GM19240 (cell line): ENCODE results near the gene PLAAT4.
"Not testable (repeated sequence)": the region's sequence is repeated elsewhere in the genome, so short reads cannot be mapped to it uniquely, and the experiment has no call there.

ENCODE experiments used
- DNase-seq: peaks from one replicate; pipeline ENCODE4 v3.0.0; 2011; ENCODE audit warnings: low spot score; ENCODE audit not compliant: insufficient read length

PLAAT4 gene

DNA sequence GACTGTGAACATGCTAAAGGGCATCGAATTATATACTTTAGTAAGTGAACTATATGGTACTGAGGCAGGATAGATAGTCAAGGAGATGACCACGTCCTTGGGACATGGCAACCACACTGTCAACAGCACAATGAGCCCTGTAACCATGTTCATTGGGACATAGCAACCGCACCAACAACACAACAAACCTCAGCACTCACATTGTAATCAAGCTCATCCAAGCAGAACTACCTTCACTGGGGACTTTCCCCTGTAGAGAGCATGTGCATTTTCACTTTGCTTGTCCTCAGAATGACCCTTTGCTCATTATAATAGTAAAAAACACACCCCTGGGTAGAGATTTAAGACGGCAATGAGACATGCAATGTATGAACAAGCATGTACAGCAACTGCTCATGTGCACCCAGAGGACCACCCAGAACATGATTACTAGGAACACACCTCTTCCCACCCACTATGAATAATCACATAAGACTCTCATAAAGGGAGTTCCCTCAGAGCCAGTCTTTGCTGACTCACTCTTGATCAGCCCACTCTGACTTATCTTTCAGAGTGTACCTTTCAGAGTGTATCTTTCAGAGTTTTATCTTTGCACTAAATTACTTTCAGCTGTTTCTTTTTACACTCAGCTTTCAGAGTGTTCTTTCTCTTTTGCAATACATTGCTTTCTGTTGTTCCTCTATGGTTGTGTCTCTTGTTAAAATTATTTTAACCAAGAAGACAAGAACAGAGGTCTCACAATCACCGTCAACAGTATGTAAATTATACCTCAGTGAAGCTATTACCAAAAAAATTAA is 30.6 kb downstream of the PLAAT4 start:
- DNase-seq: no peak

DNA sequence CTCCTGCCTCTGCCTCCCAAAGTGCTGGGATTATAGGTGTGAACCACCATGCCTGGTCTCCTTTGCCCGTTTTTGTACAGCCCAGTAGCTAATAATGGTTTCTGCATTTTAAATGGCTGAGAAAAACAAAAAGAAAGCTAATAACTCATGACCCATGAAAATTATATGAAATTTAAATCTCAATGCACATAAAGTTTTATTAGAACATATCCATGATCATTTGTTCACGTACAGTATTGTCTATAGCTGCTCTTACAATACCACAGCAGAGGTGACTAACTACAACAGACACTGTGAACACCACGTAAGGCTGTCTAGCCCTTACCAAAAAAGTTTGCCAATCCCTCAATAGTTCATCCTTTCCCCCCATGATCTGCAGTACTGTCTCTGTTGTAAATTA is 33.0 kb downstream of the PLAAT4 start:
- DNase-seq: no peak

DNA sequence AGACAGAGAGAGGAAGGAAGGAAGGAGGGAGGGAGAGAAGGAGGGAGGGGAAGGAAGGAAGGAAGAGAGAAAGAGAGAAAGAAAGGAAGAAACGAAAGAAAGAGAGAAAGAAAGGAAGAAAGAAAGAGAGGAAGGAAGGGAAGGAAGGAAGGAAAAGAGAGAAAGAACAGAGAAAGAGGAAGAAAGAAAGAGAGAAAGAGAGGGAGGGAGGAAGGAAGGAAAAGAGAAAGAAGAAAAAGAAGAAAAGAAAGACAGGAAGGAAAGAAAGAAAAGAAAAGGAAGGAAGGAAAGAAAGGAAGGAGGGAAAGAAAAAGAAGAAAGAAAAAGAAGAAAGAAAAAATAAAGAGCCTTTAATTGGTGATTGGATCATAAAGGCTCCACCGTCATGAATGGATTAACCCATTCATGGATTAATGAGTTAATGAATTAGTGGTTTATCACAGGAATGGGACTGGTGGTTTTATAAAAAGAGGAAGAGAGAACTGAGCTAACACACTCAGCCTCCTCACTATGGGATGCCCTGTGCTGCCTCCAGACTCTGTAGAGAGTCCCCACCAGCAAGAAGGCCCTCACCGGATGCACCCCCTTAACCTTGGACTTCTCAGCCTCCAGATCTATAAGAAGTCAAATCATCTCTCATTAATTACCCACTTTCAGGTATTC is 35.5 kb downstream of the PLAAT4 start:
- no peak for DNase-seq

DNA sequence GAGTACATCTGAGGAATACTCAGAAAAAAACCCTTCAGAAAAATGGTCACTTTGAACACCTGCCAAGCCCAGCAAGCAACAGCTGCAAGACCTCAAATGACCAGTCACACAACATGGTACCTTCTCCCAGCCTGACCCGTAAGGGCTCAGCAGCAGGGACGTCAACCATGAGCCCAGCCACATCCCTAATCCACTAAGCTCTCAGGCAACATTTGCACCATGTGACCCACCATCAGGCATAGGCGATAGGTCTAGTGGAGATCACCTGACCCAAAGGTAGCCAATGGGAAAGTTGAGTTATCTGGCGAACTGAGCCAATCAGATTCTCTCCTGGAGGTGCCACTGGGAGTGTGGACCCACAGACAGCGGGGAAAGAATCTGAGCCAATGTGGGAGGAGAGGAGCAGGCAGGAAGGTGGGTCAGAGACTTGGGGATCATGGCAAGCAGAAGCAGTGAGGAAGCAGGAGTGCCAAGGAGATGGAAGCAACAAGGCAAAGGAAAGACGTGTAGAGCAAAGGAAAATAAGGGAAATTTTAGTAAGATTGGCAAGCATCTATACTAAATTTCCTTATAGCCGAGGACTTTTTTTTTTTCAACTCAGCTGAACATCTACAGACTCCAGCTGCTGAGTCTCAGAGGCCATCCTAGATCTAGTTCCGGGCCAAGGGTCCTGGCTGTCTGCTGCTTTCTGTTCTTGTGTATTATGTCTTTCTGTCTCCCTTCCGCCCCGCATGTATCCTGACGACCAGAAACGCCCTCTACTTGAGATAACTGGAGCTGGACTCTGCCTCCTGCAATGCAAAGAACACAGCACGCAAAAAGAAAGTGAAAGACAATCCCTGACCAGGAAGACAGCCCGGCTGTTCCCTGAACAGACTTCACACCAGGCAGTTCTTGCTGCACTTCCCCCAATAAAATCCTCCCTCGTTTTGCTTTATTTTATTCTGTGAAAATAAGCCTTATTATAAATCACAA is 37.6 kb downstream of the PLAAT4 start:
- DNase-seq: no peak

DNA sequence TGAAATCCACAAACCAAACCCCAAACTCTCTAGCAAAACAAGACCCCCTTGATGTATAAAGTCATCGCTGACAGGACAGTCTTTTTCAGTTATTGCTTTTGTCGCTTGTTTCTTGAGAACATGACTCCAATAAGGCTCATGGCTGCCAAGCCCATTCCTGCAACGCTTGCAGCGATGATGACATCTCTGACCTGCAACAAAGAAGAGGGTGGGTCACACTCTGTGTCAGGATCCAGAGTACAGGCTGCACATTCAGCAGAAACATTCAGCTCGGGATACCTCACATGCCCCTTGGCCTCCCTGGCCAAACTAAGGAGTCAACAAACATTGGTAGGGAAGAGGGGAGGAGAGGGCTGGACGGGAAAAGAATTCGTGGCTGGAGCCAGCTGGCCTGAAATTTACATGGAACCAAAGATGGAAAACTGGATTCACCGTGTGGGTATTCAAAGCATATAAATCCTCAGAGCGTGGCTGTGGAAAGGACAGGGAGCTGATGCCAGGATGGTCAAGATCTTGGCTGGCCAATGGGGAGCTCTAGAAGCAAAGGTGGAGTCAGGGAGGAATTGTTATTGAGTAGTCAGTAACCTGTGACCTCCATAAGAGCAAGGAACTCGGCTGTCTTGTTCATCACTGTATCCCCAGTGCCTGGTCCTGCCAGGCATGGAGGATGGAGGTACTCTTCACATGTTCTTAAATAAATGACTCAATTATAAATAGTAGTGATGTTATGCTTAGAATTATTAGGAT is 38.4 kb downstream of the PLAAT4 start:
- no peak for DNase-seq

DNA sequence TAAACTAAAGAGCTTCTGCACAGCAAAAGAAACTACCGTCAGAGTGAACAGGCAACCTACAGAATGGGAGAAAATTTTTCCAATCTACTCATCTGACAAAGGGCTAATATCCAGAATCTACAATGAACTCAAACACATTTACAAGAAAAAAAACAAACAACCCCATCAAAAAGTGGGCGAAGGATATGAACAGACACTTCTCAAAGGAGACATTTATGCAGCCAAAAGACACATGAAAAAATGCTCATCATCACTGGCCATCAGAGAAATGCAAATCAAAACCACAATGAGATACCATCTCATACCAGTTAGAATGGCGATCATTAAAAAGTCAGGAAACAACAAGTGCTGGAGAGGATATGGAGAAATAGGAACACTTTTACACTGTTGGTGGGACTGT is 42.3 kb downstream of the PLAAT4 start:
- not testable (repeated sequence) for DNase-seq

DNA sequence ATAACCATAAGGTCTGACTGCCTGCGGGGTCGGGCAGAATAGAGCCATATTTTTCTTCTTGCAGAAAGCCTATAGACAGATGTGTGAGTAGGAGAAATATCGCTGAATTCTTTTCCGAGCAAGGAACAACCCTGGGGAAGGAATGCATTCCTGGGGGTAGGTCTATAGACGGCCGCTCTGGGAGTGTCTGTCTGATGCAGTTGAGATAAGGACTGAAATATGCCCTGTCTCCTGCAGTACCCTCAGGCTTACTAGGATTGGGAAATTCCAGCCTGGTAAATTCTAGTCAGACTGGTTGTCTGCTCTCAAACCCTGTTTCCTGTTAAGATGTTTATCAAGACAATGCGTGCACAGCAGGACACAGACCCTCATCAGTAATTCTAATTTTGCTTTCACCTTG is 44.6 kb downstream of the PLAAT4 start:
- not testable (repeated sequence) for DNase-seq

DNA sequence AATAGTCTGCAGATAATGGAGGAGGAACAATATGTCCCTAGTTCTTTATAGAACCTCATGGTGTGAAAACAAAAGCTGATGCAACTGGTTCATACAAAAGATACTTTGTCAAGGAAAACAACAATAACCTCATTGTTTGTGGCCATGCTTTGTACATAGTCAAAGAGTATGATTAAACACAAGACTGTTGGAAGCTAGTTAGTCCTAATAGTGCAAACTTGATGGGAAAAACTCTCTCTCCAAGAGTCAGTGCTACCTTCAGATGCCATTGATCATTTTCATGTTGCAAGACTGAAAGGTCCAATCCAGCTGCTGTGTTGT is 46.7 kb downstream of the PLAAT4 start:
- no peak for DNase-seq

DNA sequence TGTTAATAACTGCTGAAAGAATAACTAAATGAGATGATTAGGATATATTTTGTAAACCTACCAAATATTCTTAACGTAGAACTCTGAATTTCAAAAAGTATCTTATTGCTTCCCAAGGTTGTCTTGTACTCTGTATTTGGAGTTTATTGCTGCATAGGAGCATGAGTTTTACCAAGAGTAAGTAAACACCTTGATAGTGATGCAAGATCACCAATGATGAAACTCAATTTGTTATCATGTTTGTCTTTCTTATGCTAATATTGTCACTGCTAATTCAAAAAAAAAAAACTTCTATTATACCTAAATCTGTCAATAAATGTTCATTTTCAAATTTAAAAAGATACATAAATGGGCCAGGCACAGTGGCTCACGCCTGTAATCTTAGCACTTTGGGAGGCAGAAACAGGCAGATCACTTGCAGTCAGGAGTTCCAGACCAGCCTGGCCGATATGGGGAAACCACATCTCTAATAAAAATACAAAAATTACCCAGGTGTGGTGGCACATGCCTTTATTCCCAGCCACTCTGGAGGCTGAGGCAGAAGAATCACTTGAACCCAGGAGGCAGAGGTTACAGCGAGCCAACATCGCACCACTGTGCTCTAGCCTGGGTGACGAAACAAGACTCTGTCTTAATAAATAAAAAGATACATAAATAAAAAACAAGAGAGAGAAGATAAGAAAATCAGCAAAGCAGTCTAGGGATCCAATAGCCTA is 50.0 kb downstream of the PLAAT4 start:
- no peak for DNase-seq

DNA sequence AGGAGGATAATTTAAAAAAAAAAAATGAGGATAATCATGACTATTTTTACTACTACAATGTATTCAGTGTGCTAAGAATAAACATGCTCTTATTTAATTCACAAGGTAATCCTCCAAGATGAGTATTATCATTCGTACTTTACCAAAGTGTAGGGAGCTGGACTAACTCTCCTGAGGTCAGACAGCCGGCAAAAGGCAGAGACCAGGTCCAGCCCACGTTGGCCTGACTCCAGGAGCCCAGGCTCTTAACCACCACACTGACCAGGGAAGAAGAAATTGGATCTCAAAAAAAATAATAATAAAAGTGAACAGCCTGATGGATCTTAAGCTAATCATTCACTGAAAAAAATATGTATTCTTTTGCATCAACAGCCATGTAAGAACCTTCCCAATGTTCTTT is 52.4 kb downstream of the PLAAT4 start:
- DNase-seq: no peak

DNA sequence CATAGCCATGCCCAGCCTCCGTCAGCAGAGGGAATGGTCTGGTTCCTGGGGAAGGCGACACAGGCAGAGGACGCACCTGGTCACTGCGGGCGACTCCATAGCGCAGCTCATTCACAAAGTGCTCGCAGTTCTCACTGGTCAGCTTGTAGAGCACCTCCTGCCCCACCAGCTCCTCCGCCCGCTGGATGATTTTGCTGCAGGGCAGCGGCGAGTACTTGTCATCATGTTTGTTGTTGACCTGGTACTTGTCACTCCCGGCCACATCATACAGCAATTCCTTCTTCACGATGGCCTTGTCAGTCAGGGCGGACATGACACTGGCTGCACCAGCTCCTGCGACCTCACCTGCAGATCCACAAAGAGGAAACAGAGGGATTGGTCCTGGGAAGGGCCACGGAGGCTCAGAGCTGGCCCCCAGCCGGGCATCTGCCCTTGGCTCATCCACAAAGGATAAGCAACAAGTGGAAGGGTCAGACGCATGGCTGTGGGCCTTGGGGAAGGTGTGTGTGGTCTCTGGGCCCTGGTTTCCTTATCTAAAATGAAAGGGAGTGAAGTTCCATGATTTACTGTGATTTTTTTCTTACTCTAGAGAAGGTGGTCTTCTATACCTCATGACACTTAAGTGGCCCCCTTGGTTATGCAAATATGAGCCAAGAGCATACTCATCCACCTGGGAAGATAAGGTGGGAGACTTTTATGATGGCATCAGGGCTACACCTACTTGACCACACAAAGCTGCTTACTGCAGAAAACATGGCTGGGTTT is 53.6 kb downstream of the PLAAT4 start:
- no peak for DNase-seq

DNA sequence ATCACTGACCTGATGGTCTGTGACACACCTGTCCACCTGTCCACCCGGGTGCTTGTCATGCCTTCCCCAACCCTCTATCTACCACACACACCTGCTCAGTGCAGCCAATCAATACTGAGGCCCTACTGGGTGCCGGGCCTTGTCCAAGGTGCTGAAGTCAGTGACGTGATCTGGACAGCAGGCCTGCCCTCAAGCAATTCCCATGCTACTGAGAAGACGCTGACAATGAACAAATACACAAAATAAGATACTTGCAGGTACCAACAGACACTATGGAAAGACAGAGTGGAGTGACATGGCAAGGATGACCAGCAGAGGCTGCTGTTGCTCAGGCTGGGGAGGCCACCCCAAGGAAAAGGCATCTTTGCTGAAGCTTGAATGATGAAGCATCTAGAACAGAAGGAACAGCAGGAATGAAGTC is 56.4 kb downstream of the PLAAT4 start:
- DNase-seq: no peak

DNA sequence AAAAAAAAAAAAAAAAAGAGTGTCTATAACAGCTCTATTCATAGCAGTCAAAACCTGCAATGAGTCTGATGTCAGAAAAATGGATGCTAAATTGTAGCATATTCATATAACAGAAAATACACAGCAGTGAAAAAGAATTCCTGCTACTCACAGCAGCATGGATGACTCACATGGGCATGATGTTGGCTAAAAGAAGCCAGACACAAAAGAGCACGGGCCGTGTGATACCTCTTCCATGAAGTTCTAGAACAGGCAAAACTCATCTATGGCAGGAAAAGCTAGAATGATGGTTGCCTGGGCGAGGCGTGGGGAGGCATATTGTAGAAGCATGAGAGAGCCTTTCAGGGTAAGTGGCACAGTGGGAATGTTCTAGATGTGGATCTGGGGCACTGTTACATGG is 58.7 kb downstream of the PLAAT4 start:
- DNase-seq: no peak
